ENCODE data around the gene GSC2. TPM values are rescaled to one million over a fixed set of nuclear protein-coding genes. Genes with fewer than 3 reads are reported as not detected.

GSC2 gene
- total and polyA plus RNA-seq, 2 of the 8 experiments (the other 6 are each of a cell fraction or from before 2014, with no cell fraction given), result 0.17 to 0.48 TPM

GRCh38 chr22:19105456-19105855 is 44.6 kb downstream of the GSC2 start (continued):
- TF ChIP-seq CHD7 (IDR thresholded peaks at IDR 0.05; ENCODE audit: insufficient replicate concordance, low read length), result no peak
- no peak for TF ChIP-seq BRCA1 (IDR thresholded peaks at IDR 0.05; ENCODE audit: low read depth, low read length)

All from H1 (cell line).